ENCODE measurements around the gene PARK7. TPM values are rescaled to one million over a fixed set of nuclear protein-coding genes. Genes with fewer than 3 reads are reported as not detected.

The PARK7 gene
- polyA plus RNA-seq, 1 experiment: 479 TPM

DNA sequence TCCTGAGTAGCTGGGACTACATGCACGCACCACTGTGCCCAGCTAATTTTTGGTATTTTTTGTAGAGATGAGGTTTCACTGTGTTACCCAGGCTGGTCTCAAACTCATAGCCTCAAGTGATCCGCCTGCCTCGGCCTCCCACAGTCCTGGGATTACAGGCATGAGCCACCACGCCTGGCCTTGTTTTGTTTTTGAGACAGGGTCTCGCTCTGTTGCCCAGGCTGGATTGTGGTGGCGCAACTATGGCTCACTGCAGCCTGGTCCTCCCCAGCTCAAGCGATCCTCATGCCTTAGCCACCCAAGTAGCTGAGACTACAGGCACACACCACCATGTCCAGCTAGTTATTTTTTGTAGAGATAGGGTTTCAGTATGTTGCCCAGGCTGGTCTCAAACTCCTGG is 26.0 kb downstream of the PARK7 start:
- no peak overlapping the region for H3K27ac ChIP-seq (ENCODE audit: low read depth, low read length)
- H3K4me3 ChIP-seq (ENCODE audit: low read depth, low read length): no peak overlapping the region
- no peaks in the 10 kb centered on the region for H3K9me3 ChIP-seq (ENCODE audit: control insufficient read depth, insufficient read depth, low read length)
- TF ChIP-seq, protein P1, sequence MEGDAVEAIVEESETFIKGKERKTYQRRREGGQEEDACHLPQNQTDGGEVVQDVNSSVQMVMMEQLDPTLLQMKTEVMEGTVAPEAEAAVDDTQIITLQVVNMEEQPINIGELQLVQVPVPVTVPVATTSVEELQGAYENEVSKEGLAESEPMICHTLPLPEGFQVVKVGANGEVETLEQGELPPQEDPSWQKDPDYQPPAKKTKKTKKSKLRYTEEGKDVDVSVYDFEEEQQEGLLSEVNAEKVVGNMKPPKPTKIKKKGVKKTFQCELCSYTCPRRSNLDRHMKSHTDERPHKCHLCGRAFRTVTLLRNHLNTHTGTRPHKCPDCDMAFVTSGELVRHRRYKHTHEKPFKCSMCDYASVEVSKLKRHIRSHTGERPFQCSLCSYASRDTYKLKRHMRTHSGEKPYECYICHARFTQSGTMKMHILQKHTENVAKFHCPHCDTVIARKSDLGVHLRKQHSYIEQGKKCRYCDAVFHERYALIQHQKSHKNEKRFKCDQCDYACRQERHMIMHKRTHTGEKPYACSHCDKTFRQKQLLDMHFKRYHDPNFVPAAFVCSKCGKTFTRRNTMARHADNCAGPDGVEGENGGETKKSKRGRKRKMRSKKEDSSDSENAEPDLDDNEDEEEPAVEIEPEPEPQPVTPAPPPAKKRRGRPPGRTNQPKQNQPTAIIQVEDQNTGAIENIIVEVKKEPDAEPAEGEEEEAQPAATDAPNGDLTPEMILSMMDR (IDR thresholded peaks at IDR 0.05; ENCODE audit: low read depth, low read length): no peak
- DNase-seq (ENCODE audit: low read depth, low spot score): no peak
- POLR2A ChIA-PET: no interaction called here
- CTCF ChIA-PET: interaction anchor here (1.4 to 5.0 kb wide), 3 partner anchors 12 to 362 kb away, joined by 3 to 21 read pairs (median 5); no protein-coding TSS in a partner anchor
- no peaks in the 10 kb centered on the region for H3K27me3 ChIP-seq (ENCODE audit: control insufficient read depth, insufficient read depth, low read length)

DNA sequence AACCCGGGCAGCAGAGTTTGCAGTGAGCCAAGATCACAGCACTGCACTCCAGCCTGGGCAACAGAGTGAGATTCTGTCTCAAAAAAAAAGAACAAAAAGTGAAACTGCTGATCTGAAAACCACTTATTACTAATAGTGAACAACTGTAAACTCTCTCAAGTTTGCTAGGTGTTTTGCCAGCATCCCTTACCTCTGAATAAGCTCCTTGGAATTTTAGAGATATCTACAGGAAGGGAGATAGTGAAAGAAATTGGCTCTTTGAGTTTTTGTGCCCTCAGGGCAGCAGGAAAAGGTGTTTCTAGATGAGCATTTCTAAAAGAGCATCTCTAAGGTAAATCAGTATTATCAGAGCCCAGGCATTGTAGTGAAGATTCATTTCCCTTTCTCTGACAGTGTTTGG is 27.1 kb downstream of the PARK7 start:
- H3K27me3 ChIP-seq (ENCODE audit: control insufficient read depth, insufficient read depth, low read length): no peaks in the 10 kb centered on the region
- CTCF ChIA-PET: interaction anchor here (0.6 to 2.7 kb wide), 6 partner anchors 13 to 861 kb away, joined by 3 to 11 read pairs (median 5); no protein-coding TSS in a partner anchor
- H3K27ac ChIP-seq (ENCODE audit: low read depth, low read length): no peak overlapping the region
- H3K4me3 ChIP-seq (ENCODE audit: low read depth, low read length): no peak overlapping the region
- TF ChIP-seq, protein P1 (IDR thresholded peaks at IDR 0.05; ENCODE audit: low read depth, low read length): no peak
- no peaks in the 10 kb centered on the region for H3K9me3 ChIP-seq (ENCODE audit: control insufficient read depth, insufficient read depth, low read length)
- POLR2A ChIA-PET: no interaction called here
- DNase-seq (ENCODE audit: low read depth, low spot score): no peak

DNA sequence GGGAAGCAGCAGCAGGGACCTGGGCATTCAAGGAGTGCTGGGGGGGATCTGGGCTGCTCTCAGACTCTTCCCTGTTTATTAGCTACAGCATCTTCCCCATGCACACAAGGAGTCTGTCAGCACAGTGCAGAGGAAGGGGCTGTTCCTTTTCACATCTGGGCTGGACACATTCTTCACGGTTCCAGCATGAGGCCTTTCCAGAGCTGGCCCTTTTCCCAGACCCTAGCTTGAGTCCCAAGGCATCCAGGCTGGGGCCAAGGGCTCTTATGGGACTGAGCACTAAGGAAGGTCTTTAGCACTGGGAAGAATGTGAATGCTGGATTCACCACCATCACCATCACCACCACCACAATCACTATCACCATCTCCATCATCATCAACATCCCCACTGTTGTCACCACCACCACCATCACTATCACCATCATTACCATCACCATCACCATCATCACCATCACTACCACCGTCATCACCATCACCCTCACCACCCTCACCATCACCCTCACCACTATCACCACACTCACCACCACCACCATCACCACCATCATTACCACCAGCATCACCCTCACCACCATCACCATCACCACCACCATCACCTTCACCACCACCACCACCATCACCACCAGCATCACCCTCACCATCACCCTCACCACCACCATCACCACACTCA is 28.4 kb downstream of the PARK7 start:
- no peaks in the 10 kb centered on the region for H3K9me3 ChIP-seq (ENCODE audit: control insufficient read depth, insufficient read depth, low read length)
- POLR2A ChIA-PET: interaction anchor here (0.7 kb wide), 1 partner anchor 407 kb away, joined by 5 read pairs; no protein-coding TSS in a partner anchor
- no peak for DNase-seq (ENCODE audit: low read depth, low spot score)
- CTCF ChIA-PET: interaction anchor here (1.3 to 2.7 kb wide), 4 partner anchors 14 to 360 kb away, joined by 3 to 11 read pairs (median 6); no protein-coding TSS in a partner anchor
- H3K27me3 ChIP-seq (ENCODE audit: control insufficient read depth, insufficient read depth, low read length): no peaks in the 10 kb centered on the region
- H3K4me3 ChIP-seq (ENCODE audit: low read depth, low read length): no peak overlapping the region
- TF ChIP-seq, protein P1 (IDR thresholded peaks at IDR 0.05; ENCODE audit: low read depth, low read length): no peak
- no peak overlapping the region for H3K27ac ChIP-seq (ENCODE audit: low read depth, low read length)

DNA sequence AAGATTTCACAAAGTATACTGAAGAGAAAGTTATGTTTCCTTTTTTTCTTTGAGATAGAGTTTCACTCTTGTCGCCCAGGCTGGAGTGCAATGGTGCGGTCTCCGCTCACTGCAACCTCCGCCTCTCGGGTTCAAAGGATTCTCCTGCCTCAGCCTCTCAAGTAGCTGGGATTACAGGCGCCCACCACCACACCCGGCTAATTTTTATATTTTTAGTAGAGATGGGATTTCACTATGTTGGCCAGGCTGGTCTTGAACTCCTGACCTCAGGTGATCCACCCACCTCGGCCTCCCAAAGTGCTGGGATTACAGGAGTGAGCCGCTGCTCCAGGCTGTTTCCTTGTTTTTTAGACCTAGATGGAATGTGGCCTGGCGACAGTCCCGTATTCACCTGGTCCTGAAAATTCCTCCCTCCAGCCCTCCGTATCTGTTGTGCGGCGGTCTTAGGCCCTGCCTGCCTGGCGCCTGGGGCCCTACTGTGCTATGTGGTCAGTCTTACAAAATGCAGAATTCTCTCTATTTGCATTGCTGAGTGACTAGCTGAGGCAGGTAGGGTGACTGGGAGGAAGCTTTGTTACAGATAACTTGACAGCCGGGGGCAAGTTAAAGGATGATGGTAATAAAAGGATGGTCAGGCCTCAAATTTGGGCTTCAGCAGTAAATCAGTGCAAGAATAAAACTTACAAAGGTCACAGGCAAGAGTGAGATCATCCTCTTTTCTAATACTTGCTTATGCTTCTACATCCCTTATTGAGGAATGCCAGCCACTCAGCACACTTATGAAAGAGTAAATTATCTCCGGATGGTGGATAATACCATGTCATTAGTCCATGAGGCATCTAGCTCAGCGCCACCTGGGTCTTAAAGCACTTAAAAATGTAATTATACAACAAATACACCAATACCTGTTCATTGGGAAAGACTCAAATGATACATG is 30.3 kb downstream of the PARK7 start:
- ChIA-PET POLR2A (interaction anchor here (0.6 kb wide), 1 partner anchor 632 kb away, joined by 3 read pairs; no protein-coding TSS in a partner anchor), CTCF (interaction anchor here (1.7 kb wide), 1 partner anchor 324 kb away, joined by 5 read pairs; no protein-coding TSS in a partner anchor)

More for the DNA sequence above, 30.3 kb downstream of the PARK7 start:
- DNase-seq (ENCODE audit: low read depth, low spot score): no peak
- Histone ChIP-seq H3K9me3 (ENCODE audit: control insufficient read depth, insufficient read depth, low read length) (no peaks in the 10 kb centered on the region), H3K4me3 (ENCODE audit: low read depth, low read length) (no peak overlapping the region), H3K27ac (ENCODE audit: low read depth, low read length) (no peak overlapping the region), H3K27me3 (ENCODE audit: control insufficient read depth, insufficient read depth, low read length) (no peaks in the 10 kb centered on the region)
- TF ChIP-seq, protein P1 (IDR thresholded peaks at IDR 0.05; ENCODE audit: low read depth, low read length): no peak

Data from AG04450 (cell line).